Naive thymus-derived CD4-positive, alpha-beta T cell (primary cell): ENCODE measurements around the gene KCTD4. TPM values are rescaled to one million over a fixed set of nuclear protein-coding genes. Genes with fewer than 3 reads are reported as not detected.

Experiments
- ATAC-seq: fragments of 150-1000 bp; cut with Tn5 transposase; 2 replicates; pipeline ENCODE4 v1.10.0; 2021; ENCODE audit warnings: mild to moderate bottlenecking, moderate library complexity
- CTCF ChIA-PET: fragments of 350-600 bp; sonication (Branson Sonifier 250); formaldehyde crosslinking; loops from one replicate; lab custom pipeline; 2021; ENCODE audit warnings: antibody characterized with exemption; lab: Charles Lee
- POLR2A ChIA-PET: fragments of 350-600 bp; sonication (Branson Sonifier 250); formaldehyde crosslinking; loops from one replicate; lab custom pipeline; 2021; ENCODE audit warnings: antibody characterized with exemption, inconsistent platforms; lab: Charles Lee
- DNase-seq, 9 donors: peaks; one replicate each; pipeline versions ENCODE4 v3.0.0 to v3.0.0-alpha.2; 2020 to 2022; ENCODE audit warnings: mixed read lengths in 1 of 9
- H3K27ac ChIP-seq: one replicate; pipeline ENCODE4 v1.7.0; 2013; ENCODE audit warnings: mild to moderate bottlenecking, low read depth, low read length, moderate library complexity
- H3K27me3 ChIP-seq, 2 donors: one replicate each; pipeline ENCODE4 v1.7.0; 2013; ENCODE audit warnings: low read length in 2 of 2, mild to moderate bottlenecking in 2 of 2, moderate library complexity in 2 of 2; ENCODE audit not compliant: control insufficient read depth in 2 of 2, insufficient read depth in 2 of 2
- H3K36me3 ChIP-seq, 3 experiments: 1 replicate in 2 of 3; 2 replicates in 1 of 3; pipeline ENCODE4 v1.7.0; 2013; ENCODE audit warnings: low read length in 3 of 3, mild to moderate bottlenecking in 3 of 3, moderate library complexity in 1 of 3; ENCODE audit not compliant: insufficient read depth in 3 of 3, control insufficient read depth in 2 of 3
- H3K4me1 ChIP-seq, 2 donors: one replicate each; pipeline ENCODE4 v1.7.0; 2013; ENCODE audit warnings: low read length in 2 of 2, mild to moderate bottlenecking in 2 of 2, moderate library complexity in 1 of 2; ENCODE audit not compliant: control insufficient read depth in 2 of 2, insufficient read depth in 2 of 2
- H3K4me3 ChIP-seq: 2 replicates; pipeline ENCODE4 v1.7.0; 2013; ENCODE audit warnings: mild to moderate bottlenecking, low read length
- H3K9me3 ChIP-seq, 3 experiments: 1 replicate in 2 of 3; 2 replicates in 1 of 3; pipeline ENCODE4 v1.7.0; 2013; ENCODE audit warnings: low read length in 3 of 3; ENCODE audit not compliant: control insufficient read depth in 2 of 3
- H3K27ac Mint-ChIP-seq, 9 donors: one replicate each; pipeline ENCODE4 v1.8.0; 2020 to 2022; ENCODE audit warnings: mixed read lengths in 9 of 9, mild to moderate bottlenecking in 8 of 9, moderate library complexity in 5 of 9, inconsistent platforms in 2 of 9
- H3K27me3 Mint-ChIP-seq, 5 donors: one replicate each; pipeline ENCODE4 v1.8.0; 2021 to 2022; ENCODE audit warnings: mixed read lengths in 5 of 5, mild to moderate bottlenecking in 1 of 5
- H3K36me3 Mint-ChIP-seq, 5 donors: one replicate each; pipeline ENCODE4 v1.8.0; 2020 to 2022; ENCODE audit warnings: mixed read lengths in 5 of 5, mild to moderate bottlenecking in 3 of 5, inconsistent platforms in 1 of 5
- H3K4me1 Mint-ChIP-seq, 7 donors: one replicate each; pipeline ENCODE4 v1.8.0; 2020 to 2022; ENCODE audit warnings: mixed read lengths in 7 of 7, mild to moderate bottlenecking in 3 of 7, inconsistent platforms in 1 of 7
- H3K4me3 Mint-ChIP-seq, 10 donors: one replicate each; pipeline ENCODE4 v1.8.0; 2020 to 2022; ENCODE audit warnings: mild to moderate bottlenecking in 10 of 10, mixed read lengths in 10 of 10, moderate library complexity in 6 of 10, inconsistent platforms in 2 of 10
- H3K9me3 Mint-ChIP-seq, 11 donors: one replicate each; pipeline ENCODE4 v1.8.0; 2020 to 2022; ENCODE audit warnings: mixed read lengths in 11 of 11, mild to moderate bottlenecking in 4 of 11, inconsistent platforms in 1 of 11, moderate library complexity in 1 of 11
- intact Hi-C, 2 donors: fragments of 100-400 bp; cut with micrococcal nuclease; formaldehyde crosslinking; loops; one replicate each; pipeline ENCODE4 v1.15.1; 2023
- polyA plus RNA-seq, 2 donors: library from polyadenylated mRNA; unstranded; fragments of 300-500 nt; fragmentation: Illumina TruSeq; gene quantifications; one replicate each; pipeline ENCODE4 v1.2.3, GENCODE V29; 2021
- total RNA-seq, 6 experiments: library from RNA in 5 of 6; stranded (reverse) in 5 of 6; gene quantifications; 1 replicate in 5 of 6; 2 replicates in 1 of 6; pipeline ENCODE4 v1.2.3 and lab custom pipeline; 2021 to 2026

The KCTD4 gene
- total and polyA plus RNA-seq, 7 experiments from 2014 or later = not detected

- Mint-ChIP-seq H3K9me3 (peaks cover 0 to 5% (median 0%) of the 10 kb centered on the region in 11 donors), H3K4me3 (no peak overlapping the region), H3K4me1 (peaks cover 5 to 33% (median 14%) of the 10 kb centered on the region in 7 donors), H3K27ac (no peak overlapping the region), H3K36me3 (peaks cover 0 to 34% (median 12%) of the 10 kb centered on the region in 5 donors), H3K27me3 (no peaks in the 10 kb centered on the region)
- ATAC-seq (no peak), DNase-seq (no peak)
- H3K27me3 ChIP-seq = no peaks in the 10 kb centered on the region
- no peak overlapping the region for H3K4me3 ChIP-seq
- H3K9me3 ChIP-seq = no peaks in the 10 kb centered on the region
- POLR2A ChIA-PET = interaction anchor here (0.7 kb wide), 1 partner anchor 118 kb away, joined by 3 read pairs; no protein-coding TSS in a partner anchor
- no peak overlapping the region for H3K27ac ChIP-seq
- CTCF ChIA-PET = interaction anchor here (0.9 kb wide), 1 partner anchor 172 kb away, joined by 3 read pairs; no protein-coding TSS in a partner anchor
- H3K4me1 ChIP-seq = no peaks in the 10 kb centered on the region
- no peaks in the 10 kb centered on the region for H3K36me3 ChIP-seq
- intact Hi-C loops = no loop called here
Observed at GRCh38 chr13:45219123-45219891, 18.5 kb upstream of the KCTD4 start.

GRCh38 chr13:45218689-45219088 lies 17.8 kb upstream of the KCTD4 start:
- Mint-ChIP-seq H3K27ac (peak overlapping the region in 1 of 9 donors; percentile 69), H3K4me3 (no peak overlapping the region), H3K36me3 (peaks cover 0 to 30% (median 8%) of the 10 kb centered on the region in 5 donors), H3K9me3 (peaks cover 0 to 5% (median 0%) of the 10 kb centered on the region in 11 donors), H3K4me1 (peaks cover 2 to 33% (median 13%) of the 10 kb centered on the region in 7 donors), H3K27me3 (no peaks in the 10 kb centered on the region)
- DNase-seq (no peak), ATAC-seq (no peak)
- Histone ChIP-seq H3K27ac (no peak overlapping the region), H3K4me3 (no peak overlapping the region), H3K9me3 (no peaks in the 10 kb centered on the region), H3K27me3 (no peaks in the 10 kb centered on the region), H3K36me3 (no peaks in the 10 kb centered on the region), H3K4me1 (no peaks in the 10 kb centered on the region)
- POLR2A ChIA-PET = interaction anchor here (0.7 kb wide), 1 partner anchor 118 kb away, joined by 3 read pairs; no protein-coding TSS in a partner anchor
- CTCF ChIA-PET = no interaction called here
- intact Hi-C loops = no loop called here

GRCh38 chr13:45216193-45216592 lies 15.3 kb upstream of the KCTD4 start:
- DNase-seq = no peak
- H3K27ac Mint-ChIP-seq = no peak overlapping the region
- no peaks in the 10 kb centered on the region for H3K27me3 Mint-ChIP-seq
- Histone ChIP-seq H3K27ac (no peak overlapping the region), H3K36me3 (no peaks in the 10 kb centered on the region), H3K4me3 (no peak overlapping the region), H3K4me1 (no peaks in the 10 kb centered on the region), H3K27me3 (no peaks in the 10 kb centered on the region), H3K9me3 (no peaks in the 10 kb centered on the region)
- H3K36me3 Mint-ChIP-seq = peaks cover 0 to 28% (median 8%) of the 10 kb centered on the region in 5 donors
- peaks cover 0 to 26% (median 7%) of the 10 kb centered on the region in 7 donors for H3K4me1 Mint-ChIP-seq
- no peaks in the 10 kb centered on the region for H3K9me3 Mint-ChIP-seq
- POLR2A ChIA-PET = no interaction called here
- no peak for ATAC-seq
- intact Hi-C loops = no loop called here
- H3K4me3 Mint-ChIP-seq = no peak overlapping the region
- CTCF ChIA-PET = no interaction called here

- ATAC-seq = no peak
- peaks cover 4 to 29% (median 9%) of the 10 kb centered on the region in 5 donors for H3K36me3 Mint-ChIP-seq
- ChIA-PET CTCF (no interaction called here), POLR2A (no interaction called here)
- Histone ChIP-seq H3K36me3 (no peaks in the 10 kb centered on the region), H3K4me3 (no peak overlapping the region), H3K27ac (no peak overlapping the region), H3K9me3 (no peaks in the 10 kb centered on the region), H3K4me1 (no peaks in the 10 kb centered on the region), H3K27me3 (no peaks in the 10 kb centered on the region)
- H3K4me3 Mint-ChIP-seq = no peak overlapping the region
- no peaks in the 10 kb centered on the region for H3K9me3 Mint-ChIP-seq
- H3K27me3 Mint-ChIP-seq = no peaks in the 10 kb centered on the region
- intact Hi-C loops = no loop called here
- no peak overlapping the region for H3K27ac Mint-ChIP-seq
- no peak for DNase-seq
- H3K4me1 Mint-ChIP-seq = peaks cover 0 to 21% (median 4%) of the 10 kb centered on the region in 7 donors
Observed at GRCh38 chr13:45215392-45216077, 14.7 kb upstream of the KCTD4 start.

- ChIA-PET POLR2A (no interaction called here), CTCF (no interaction called here)
- Histone ChIP-seq H3K27me3 (no peaks in the 10 kb centered on the region), H3K36me3 (peaks cover 0 to 13% (median 0%) of the 10 kb centered on the region in 3 experiments), H3K4me3 (no peak overlapping the region), H3K9me3 (no peaks in the 10 kb centered on the region), H3K27ac (no peak overlapping the region), H3K4me1 (no peaks in the 10 kb centered on the region)
- DNase-seq (no peak), ATAC-seq (no peak)
- Mint-ChIP-seq H3K36me3 (peaks cover 12 to 37% (median 31%) of the 10 kb centered on the region in 5 donors), H3K27me3 (no peaks in the 10 kb centered on the region), H3K4me1 (peaks cover 0 to 9% (median 7%) of the 10 kb centered on the region in 7 donors), H3K9me3 (no peaks in the 10 kb centered on the region), H3K27ac (no peak overlapping the region), H3K4me3 (no peak overlapping the region)
- intact Hi-C loops = no loop called here
Observed at GRCh38 chr13:45209229-45209628, 8.4 kb upstream of the KCTD4 start.

- Mint-ChIP-seq H3K27me3 (no peaks in the 10 kb centered on the region), H3K9me3 (no peaks in the 10 kb centered on the region), H3K4me3 (no peak overlapping the region), H3K27ac (no peak overlapping the region), H3K36me3 (peaks cover 12 to 36% (median 31%) of the 10 kb centered on the region in 5 donors), H3K4me1 (peaks cover 0 to 9% (median 7%) of the 10 kb centered on the region in 7 donors)
- H3K27me3 ChIP-seq = no peaks in the 10 kb centered on the region
- POLR2A ChIA-PET = no interaction called here
- DNase-seq (no peak), ATAC-seq (no peak)
- intact Hi-C loops = no loop called here
- no peak overlapping the region for H3K27ac ChIP-seq
- peaks cover 0 to 16% (median 0%) of the 10 kb centered on the region in 3 experiments for H3K36me3 ChIP-seq
- CTCF ChIA-PET = no interaction called here
- H3K4me1 ChIP-seq = no peaks in the 10 kb centered on the region
- no peaks in the 10 kb centered on the region for H3K9me3 ChIP-seq
- no peak overlapping the region for H3K4me3 ChIP-seq
Observed at GRCh38 chr13:45208132-45208531, 7.3 kb upstream of the KCTD4 start.
